Measurements from ENCODE around the gene XRN1.

DNA sequence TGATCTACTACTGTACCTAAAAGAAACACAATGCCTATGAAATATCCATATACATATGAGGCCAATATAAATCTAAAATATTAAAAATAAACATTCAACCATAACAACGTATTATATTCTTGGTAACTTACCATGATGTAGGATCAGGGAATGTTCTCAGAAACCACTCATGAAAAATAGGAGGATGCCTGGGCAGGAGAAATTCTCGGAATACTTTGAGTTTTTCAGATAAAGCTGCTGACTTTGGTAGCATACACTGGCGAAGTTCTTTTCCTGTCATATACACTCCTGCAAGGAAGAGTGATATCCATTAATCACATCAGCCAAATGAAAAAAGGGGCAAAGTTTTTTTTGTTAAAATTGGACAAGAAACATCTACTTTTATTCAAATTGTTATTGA, 11.3 kb upstream of the XRN1 start:
- no peak for TF ChIP-seq EZH2 (IDR thresholded peaks at IDR 0.05; ENCODE audit: borderline replicate concordance, low read length)
- TF ChIP-seq, protein P1, sequence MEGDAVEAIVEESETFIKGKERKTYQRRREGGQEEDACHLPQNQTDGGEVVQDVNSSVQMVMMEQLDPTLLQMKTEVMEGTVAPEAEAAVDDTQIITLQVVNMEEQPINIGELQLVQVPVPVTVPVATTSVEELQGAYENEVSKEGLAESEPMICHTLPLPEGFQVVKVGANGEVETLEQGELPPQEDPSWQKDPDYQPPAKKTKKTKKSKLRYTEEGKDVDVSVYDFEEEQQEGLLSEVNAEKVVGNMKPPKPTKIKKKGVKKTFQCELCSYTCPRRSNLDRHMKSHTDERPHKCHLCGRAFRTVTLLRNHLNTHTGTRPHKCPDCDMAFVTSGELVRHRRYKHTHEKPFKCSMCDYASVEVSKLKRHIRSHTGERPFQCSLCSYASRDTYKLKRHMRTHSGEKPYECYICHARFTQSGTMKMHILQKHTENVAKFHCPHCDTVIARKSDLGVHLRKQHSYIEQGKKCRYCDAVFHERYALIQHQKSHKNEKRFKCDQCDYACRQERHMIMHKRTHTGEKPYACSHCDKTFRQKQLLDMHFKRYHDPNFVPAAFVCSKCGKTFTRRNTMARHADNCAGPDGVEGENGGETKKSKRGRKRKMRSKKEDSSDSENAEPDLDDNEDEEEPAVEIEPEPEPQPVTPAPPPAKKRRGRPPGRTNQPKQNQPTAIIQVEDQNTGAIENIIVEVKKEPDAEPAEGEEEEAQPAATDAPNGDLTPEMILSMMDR (conservative IDR thresholded peaks at IDR 0.05 in 1 of 2, IDR thresholded peaks at IDR 0.05 in 1 of 2; ENCODE audit: extremely low read depth in 1 of 2, insufficient read depth in 1 of 2, low read depth in 1 of 2, low read length in 2 of 2): no peak
